HS-5 (cell line): ENCODE measurements around the gene C14orf39.
A peak's percentile ranks its signal among the peaks of the same experiment; 100 is the strongest.

Experiments
- DNase-seq: peaks from one replicate; pipeline ENCODE4 v3.0.0-alpha.2; 2012; ENCODE audit warnings: low read depth

Gene C14orf39, protein sequence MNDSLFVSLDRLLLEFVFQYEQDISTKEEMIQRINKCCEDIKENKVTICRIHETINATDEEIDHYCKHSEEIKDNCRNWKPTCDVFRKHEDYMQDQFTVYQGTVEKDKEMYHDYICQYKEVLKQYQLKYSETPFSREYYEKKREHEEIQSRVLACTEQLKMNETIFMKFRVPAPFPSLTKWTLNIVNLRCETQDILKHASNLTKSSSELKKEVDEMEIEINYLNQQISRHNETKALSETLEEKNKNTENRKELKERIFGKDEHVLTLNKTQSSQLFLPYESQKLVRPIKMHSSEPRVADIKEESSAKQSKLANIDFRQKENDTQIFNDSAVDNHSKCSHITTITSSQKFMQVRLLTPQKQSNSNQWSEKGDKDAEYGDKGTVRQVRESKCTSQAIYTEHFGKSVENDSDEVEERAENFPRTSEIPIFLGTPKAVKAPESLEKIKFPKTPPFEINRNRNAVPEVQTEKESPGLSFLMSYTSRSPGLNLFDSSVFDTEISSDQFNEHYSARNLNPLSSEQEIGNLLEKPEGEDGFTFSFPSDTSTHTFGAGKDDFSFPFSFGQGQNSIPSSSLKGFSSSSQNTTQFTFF

GRCh38 chr14:60485598-60486251, at the start of gene C14orf39:
Gene C14orf39, minus strand, starts transcription at chr14:60486063. Its CDS starts 985 bp downstream, at chr14:60485078.
- peak; percentile 35 for DNase-seq

GRCh38 chr14:60532442-60532841, 46.6 kb upstream of the C14orf39 start:
- no peak for DNase-seq

DNA sequence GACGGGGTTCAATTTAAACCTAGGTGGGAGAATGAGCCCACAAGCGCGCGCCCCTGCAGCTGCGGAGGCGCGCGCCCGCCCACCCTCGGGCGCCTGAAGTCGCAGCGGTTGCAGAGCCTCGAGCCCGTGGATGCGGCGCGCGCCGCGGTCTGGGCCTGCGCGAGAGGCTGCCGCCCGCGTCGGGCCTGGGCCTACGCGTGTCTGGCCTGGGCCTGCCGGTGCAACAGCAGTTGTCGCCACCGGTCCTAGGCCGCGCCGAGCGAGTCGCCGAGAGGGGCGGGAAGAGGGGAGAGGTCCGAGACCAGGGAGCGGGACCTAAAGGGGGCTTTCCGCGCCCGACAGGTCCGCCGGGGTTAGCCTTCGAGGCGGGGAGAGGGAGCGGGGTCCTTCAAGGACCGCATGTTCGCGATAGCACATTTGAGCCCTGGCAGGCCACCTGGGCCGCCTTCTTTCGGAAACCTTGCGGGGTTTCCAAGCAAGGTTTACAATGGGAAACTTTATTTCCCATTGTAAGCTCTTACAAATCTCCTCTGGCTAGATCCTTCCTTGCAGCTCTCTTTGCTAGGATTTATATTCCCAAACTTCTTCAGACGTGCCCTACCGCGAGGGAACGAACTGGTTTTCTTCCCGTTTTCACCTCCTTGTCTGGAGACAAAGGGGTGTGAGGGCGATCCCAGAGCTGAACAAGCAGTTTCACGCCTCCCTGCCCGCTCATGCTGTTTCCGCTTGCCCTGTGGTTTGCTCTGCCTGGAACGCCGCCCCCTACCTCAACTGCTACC, 29.8 kb upstream of the C14orf39 start:
- no peak for DNase-seq

DNA sequence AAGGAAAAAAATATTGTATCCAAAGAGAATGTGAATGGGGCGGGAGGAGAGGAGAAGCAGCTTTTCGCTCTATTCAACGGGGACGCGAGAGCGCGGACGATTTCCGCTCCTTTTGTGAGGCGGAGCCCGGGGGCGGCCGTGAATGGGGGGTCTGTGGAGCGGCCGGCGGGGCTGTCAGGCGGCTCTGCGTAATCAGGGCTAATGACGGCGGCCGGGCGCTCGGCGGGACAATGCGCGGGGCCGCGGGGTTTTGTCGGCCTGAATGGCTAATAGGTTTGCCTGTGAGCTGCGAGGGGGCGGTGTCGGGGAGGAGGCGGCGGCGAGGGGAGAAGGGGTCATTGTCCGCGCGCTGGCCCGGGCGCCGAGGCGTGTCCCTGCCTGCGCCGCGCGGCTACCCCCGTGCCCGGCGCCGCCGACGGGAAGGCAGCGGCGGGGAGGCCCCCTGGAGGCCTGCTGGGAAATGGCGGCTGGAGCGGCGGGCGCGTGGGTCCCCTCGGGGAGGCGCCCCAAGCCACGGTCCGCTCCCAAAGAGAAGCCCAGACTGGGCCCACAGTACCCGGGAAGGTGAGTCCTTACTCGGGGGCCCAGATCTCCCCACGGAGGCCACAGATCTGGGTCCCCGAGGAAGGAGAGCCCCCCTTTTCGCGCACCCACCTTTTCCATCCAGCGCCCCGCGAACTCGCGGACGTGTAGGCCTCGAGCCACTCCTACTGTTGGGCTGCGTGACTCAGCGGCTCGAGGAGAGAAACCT, 29.1 kb upstream of the C14orf39 start:
- no peak for DNase-seq

GRCh38 chr14:60514378-60514740, 28.5 kb upstream of the C14orf39 start:
- no peak for DNase-seq

DNA sequence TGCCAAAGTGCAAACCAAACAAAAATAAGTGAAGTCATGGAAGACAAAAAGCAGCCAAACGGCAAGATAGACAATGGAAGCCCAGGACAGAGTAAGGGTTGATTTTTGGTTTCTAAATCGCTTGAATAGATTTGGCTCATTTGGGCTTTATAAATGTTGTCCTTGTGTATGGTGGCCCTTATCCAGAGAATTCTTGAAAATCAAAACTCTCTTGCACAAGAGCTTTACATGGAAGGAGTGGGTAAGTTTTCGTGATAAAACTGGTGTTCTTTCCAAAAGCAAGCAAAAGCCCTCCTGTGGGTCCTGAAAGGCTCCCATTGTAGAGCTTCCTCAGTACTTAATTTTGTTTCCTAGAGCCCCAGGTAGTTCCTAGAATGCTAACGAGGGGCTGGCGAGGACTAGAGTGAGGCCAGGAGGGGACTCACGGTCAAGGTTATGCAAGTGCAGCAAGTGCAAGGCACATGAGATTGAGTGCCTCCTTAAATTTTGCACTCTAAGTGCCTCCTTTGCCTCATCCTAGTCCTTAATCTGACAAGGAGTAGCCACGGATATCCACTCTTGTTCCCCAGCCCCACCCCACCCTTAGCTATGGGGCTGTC, 27.2 kb upstream of the C14orf39 start:
- no peak for DNase-seq

DNA sequence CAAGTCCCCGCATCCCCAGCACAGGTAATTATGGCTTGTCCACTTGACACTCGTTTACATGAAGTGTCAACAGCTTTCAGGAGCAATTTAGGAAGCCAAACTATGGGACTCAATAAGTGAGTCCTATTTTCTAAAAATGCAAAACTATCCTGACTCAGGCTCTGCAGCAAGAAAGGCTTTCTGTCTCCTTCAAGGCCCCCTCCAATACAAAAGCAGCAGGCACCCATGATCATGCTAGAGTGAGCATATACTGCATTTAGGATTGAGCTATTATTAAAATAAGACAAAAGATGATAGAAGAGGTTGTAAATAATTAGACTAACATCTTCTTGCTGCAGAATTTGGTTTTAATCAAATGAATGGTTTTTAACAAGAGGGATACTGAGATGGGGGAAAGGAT, 26.3 kb upstream of the C14orf39 start:
- DNase-seq, result no peak

DNA sequence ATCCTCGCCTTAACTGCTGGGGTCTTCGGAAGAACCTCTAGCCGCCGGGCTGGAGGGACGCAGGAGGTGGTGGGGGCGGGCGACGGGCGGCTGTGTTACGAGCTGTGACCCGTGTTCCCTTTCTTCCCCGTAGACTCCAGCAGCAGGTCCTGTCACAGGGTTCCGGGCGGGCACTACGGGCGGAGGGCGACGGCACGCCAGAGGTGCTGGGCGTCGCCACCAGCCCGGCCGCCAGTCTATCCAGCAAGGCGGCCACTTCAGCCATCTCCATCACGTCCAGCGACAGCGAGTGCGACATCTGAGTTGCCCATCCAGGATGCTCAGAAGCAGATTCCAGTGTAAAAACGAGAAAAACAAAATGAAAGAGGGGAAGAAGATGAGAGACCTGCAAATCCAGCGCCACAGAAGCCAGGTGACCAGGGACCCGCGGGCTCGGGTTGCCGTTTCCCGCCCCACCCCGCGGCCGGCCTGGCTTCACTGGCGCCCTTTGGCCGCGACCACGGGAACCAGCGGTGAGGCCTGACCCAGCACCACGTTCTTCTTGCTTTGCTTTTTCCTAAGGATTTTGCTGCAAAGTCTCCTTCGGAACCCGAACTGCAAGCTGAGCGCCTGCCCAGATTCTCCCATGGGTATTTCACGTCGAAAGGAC, 25.2 kb upstream of the C14orf39 start:
- no peak for DNase-seq

DNA sequence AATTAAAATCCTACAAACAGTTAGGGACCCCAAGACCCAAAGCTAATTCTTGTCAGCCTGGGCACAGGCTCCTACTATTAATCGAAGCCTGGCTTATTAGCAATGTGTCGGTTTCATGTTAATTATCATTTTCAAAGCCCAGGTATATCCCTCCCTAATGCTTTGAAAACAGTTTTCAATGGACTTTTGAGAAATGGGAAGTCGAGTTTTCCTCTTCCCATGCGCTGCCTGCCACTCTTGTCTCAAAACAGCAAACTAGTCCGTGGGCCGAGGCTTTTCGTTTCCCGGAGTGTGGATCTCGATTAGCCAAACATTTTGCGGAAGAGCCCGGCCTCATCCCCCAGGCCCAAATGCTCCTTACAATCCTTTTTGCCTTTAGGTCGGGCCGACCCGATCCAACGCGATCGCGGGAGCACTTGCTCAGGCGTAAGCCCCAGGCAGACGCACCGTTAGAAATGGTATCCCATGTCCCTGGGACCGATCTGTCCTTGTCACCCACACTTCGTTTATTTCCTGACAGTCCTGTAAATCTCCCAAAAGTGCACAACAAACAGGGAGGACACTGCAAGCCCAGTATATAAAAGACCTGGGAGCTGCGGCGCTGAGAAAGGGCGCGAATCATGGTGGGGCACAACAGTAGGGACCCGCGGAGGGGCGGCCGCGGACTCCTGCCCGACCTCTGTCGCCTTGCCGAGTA, 24.5 kb upstream of the C14orf39 start:
- DNase-seq, result no peak

DNA sequence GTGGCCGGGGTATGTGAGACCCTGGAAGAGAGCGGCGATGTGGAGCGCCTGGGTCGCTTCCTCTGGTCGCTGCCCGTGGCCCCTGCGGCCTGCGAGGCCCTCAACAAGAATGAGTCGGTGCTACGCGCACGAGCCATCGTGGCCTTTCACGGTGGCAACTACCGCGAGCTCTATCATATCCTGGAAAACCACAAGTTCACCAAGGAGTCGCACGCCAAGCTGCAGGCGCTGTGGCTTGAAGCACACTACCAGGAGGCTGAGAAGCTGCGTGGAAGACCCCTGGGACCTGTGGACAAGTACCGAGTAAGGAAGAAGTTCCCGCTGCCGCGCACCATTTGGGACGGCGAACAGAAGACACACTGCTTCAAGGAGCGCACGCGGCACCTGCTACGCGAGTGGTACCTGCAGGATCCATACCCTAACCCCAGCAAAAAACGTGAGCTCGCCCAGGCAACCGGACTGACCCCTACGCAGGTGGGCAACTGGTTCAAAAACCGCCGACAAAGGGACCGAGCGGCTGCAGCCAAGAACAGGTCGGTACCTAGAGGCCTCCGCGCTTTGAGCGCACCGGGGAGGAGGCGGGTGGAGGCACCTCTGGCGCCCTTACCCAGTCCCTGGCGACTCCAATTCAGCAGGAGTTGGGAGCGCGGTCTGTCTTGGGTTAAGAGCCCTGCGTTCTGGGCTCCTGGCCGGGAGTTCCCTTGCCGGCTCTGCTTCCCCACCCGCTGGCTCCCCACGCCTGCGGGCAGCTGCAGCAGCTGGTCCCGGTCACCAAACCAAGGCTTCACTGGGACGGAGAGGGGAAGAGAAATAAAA, 23.8 kb upstream of the C14orf39 start:
- DNase-seq, result no peak

GRCh38 chr14:60508707-60509437, 23.0 kb upstream of the C14orf39 start, which contains the start of gene SIX6:
Gene SIX6, plus strand, starts transcription at chr14:60509146. Its CDS starts 253 bp downstream, at chr14:60509399.
- no peak for DNase-seq

DNA sequence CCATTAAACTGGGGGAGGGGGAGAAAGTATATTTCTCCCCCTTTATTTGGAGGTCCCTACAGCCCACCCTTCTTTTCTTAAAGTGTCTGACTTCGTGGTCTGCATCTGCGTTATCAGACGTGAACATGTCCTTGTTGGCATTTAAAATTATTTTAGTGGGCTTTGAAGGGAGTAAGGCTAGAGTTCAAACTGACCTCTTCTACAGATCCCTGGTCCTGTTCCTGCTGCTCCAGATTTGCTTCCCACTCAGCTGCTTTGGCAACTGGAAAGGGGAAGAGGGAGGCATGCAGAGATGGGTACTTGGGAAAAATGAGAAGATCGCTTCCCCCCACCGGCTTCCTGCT, 22.5 kb upstream of the C14orf39 start:
- no peak for DNase-seq

DNA sequence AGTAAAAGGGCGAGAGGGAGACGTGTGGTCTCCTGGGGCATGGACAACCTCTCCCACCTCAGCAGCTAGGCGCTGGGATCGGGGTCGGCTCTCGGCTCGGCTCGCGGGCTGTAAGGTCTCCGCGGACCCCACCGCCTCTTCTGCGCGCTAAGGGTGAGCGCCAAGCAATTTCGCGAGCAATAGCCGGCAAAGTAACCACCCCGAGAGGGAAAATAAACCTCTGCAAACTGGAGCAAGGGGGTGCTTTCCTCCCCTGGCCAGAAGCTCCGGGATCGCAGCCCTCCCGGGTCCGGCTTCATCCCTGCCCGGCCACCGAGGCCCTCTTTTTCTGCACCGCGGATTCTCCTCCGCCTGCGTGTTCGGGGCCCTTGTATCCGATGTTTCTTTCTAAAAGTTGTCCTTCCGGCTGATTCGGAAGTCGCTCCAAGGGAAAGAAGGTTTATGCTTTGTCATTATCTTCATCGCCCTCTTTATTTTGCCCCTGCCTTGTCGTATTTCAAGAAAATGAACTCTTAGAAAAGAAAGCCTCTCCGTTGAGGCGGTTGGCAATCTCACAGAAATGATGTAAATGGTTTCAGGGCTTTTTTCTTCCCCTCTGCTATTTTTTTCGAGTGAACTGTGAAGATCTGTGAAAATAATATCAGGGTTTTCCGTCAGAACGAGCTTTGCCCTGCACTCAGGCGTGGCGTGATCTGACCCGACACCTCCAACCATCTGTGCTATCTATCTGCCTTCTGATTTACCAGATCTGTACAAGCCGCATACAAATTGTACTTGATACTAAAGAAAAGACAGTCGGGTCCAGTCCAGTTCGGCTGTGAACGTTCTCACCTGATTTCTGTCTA, 21.3 kb upstream of the C14orf39 start:
- no peak for DNase-seq

GRCh38 chr14:60506462-60506984, 20.7 kb upstream of the C14orf39 start:
- DNase-seq, result no peak

GRCh38 chr14:60506010-60506409, 20.1 kb upstream of the C14orf39 start:
- DNase-seq, result no peak

DNA sequence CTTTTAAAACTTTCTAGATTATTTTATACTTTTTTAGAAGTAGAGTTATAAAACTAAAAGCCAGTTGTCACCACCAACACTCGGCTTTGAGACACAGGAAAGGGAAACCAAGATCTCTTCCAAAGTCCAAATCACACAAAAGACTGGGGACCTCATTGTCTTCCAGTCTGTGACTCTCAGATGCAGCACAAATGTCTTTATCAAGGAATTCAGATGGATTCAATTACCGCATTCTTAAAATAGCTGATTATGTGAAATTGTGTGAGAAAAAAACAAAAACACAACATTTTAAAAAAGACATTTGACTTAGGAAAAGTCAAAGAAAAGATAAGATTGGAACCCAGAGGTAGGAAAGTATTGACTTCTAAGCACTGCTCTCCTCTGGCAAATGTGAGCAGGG, 19.6 kb upstream of the C14orf39 start:
- DNase-seq, result no peak

DNA sequence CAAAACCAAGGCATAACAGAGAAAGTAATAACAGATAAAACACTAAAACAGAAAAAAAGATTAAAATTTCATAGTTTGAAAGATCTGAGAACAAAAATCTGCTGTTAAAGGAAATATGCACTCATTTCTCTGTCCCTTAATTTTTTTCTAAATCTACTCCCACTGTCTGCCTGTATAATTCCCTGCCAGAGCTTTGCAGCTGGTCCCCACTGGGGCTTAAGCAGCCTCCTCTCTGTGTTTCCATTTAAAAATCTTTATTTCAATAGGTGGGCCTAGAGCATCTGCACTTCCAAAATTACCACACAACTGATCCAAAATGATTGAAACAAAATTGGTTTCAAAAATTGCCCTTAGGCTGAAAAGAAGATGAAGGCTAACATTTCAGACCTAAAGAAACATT, 16.7 kb upstream of the C14orf39 start:
- DNase-seq, result no peak
